NB4 (cell line): Measurements from ENCODE around the gene ZSWIM6.

Source experiments
- MAX ChIP-seq: IDR thresholded peaks from 2 replicates; pipeline ENCODE4 v1.6.1; 2011; ENCODE audit warnings: low read depth, low read length
- POLR2A ChIP-seq: IDR thresholded peaks from 2 replicates; pipeline ENCODE4 v1.6.1; 2011; ENCODE audit warnings: mild to moderate bottlenecking; ENCODE audit not compliant: insufficient read length; ENCODE audit errors: extremely low read depth
- TF ChIP-seq, protein P1 (sequence below): IDR thresholded peaks from one replicate; pipeline ENCODE4 v1.5.1; 2012; ENCODE audit warnings: low read depth, low read length

DNA sequence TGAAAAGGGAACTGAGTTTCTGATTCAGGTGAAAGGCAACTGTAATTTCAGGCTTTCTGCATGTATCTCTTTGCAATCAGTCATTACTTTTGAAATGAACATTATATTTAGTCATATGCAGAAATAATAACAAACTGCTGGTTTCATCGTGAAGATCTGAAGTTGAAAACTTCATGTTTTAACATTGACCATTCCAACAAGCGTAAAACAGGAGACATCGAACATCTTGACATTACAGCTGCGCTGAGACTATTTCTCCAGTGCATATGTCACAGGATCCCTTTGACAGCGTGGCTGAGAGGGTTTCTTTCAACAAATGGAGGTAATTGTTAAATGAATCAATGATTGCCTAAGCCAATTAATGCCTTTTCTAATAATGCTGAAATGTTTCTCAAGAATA lies 38.2 kb upstream of the ZSWIM6 start:
- TF ChIP-seq, protein P1, sequence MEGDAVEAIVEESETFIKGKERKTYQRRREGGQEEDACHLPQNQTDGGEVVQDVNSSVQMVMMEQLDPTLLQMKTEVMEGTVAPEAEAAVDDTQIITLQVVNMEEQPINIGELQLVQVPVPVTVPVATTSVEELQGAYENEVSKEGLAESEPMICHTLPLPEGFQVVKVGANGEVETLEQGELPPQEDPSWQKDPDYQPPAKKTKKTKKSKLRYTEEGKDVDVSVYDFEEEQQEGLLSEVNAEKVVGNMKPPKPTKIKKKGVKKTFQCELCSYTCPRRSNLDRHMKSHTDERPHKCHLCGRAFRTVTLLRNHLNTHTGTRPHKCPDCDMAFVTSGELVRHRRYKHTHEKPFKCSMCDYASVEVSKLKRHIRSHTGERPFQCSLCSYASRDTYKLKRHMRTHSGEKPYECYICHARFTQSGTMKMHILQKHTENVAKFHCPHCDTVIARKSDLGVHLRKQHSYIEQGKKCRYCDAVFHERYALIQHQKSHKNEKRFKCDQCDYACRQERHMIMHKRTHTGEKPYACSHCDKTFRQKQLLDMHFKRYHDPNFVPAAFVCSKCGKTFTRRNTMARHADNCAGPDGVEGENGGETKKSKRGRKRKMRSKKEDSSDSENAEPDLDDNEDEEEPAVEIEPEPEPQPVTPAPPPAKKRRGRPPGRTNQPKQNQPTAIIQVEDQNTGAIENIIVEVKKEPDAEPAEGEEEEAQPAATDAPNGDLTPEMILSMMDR, result no peak
- TF ChIP-seq POLR2A, result no peak
- TF ChIP-seq MAX, result no peak
